T47D (cell line): Measurements from ENCODE around the gene PLXDC2.

Source experiments
- DNase-seq, 2 experiments: peaks; one replicate each; pipeline versions ENCODE4 v3.0.0 to v3.0.0-alpha.2; 2011 to 2012; ENCODE audit warnings: low read depth in 1 of 2, low spot score in 1 of 2
- JUND ChIP-seq: IDR thresholded peaks from 2 replicates; pipeline ENCODE4 v1.6.1; 2012; ENCODE audit warnings: low read depth
- in situ Hi-C: cut with HindIII; loops from 2 replicates; pipeline ENCODE4 v1.10.0; 2016; ENCODE audit warnings: low sequenced_read_pairs, low pct_unique_long_range_greater_than_20kb

The PLXDC2 gene

DNA sequence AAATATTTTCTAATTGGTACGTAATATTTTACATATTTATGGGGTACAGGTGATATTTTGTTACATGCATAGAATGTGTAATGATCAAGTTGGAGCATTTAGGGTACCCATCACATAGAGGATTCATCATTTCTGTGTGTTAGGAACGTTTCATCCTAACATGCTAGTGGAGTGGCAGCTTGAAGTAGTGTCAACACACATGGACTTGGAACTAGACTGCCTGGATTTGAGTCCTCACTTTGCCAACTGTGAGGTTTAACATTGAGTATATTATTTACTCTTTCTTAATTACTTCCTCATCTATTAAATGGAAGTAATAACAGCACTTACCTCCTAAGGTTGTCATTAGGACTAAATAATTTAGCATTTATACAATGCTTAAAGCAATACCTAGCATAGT, 241.9 kb downstream of the PLXDC2 start:
- DNase-seq: no peak
- TF ChIP-seq JUND: no peak
- in situ Hi-C loops: no loop called here

DNA sequence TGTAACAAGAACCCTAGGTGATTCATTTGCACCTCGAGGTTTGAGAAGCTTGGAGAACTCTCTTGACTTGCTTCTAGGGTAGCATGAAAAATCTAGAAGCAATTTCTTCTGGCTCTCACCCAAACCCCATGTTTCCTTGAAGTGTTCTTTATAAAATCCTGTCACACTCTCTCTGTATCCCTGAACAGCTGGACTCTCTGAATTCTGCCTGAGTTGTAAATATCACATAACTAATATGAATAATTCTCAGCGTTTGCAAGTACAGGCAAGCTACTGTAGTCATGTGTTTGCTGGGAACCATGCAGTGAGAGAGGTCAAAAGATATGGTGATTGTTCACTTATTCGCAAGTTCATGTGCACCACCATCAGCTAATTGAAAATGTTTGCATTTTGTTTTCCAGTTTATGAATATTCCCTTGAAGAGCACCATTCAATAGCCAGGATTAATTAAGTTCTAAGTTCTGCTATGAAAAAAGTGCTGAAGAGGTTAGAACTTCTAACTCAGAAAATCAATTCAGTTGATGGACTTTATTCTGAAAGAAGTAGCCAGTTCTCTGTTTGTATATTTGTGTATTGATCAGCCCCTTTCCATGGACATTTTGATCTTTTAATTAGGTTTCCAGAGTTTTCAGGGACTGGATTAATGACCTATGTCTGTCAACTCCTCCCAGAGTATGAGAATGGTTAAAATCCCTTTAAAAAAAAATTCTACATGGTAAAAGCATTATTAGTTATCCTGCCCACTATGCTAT, 243.0 kb downstream of the PLXDC2 start:
- TF ChIP-seq JUND: no peak
- in situ Hi-C loops: no loop called here
- DNase-seq: no peak

DNA sequence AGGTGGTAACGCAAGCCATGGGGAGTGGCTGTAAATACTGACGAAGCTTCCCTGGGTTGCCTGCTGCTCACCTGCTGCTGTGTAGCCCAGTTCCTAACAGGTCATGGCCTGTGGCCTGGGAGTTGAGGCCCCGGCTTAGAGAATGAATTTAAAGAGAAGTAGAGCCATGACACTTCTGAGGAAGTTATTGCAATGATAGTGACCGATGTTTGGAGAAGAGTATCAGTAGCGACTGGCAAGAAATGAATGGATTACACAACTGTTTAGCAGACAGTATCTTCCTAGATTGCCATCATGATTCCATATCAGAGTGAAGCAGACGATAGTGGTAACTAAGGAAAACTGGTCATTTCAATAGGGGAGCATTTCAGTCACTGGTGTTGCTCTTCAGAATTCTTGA, 249.6 kb downstream of the PLXDC2 start:
- in situ Hi-C loops: no loop called here
- DNase-seq: no peak
- no peak for TF ChIP-seq JUND

DNA sequence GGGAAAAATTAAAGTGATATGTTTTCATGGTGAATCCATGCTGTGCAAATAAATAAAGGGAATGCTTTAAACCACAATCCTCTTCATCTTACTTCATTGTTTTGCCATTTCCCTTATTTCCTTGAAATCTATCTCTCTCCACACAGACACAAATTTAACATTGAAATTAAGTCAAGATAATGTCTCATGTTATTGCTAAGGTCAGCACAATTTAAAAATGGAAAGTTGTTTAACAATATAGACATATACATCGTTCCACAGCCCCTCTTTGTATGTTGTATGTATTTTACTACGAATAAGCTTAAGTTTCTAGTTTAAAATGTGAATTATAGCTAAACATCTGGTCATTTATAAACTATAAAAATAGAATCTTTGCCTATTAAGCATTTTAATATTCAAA, 256.9 kb downstream of the PLXDC2 start:
- TF ChIP-seq JUND: no peak
- no peak for DNase-seq
- in situ Hi-C loops: no loop called here

DNA sequence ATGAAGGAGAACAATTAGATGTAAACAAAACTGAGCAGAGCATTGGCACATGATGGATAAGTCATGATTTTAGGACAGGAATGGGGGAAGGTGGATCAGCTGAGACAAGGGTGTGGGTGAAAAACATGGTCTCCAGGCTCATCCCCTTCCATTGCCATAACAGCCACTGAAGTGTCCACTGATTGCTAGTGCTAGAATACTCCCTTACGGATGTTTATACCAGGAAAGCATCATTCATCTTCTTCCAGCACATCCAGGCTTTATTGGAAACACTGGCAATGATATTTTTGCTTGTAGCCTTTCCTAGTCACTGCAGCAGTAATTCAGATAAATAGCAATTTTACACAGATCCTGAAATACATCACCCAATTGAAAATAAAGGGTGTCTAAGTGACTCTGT, 259.5 kb downstream of the PLXDC2 start:
- no peak for TF ChIP-seq JUND
- DNase-seq: no peak
- in situ Hi-C loops: no loop called here

DNA sequence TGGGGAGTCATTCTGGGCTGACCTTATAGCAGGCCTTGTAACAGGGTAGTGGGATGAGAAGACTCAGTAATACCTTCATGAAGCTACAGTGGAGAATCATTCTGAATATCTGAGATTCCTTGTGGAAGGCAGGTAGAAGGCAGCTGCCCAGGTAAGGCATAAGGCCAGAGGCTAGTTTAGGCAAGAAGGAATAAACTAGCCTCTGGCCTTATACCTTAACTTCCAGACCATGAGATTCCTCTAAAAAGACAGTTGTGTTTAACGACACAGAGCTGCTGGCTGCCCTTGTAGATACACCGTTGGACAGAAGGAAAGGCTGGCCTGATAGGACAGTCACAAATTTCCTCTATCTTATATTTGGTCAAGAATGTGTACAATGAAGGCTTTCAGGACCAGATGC, 268.2 kb downstream of the PLXDC2 start:
- no peak for DNase-seq
- no peak for TF ChIP-seq JUND
- in situ Hi-C loops: no loop called here

DNA sequence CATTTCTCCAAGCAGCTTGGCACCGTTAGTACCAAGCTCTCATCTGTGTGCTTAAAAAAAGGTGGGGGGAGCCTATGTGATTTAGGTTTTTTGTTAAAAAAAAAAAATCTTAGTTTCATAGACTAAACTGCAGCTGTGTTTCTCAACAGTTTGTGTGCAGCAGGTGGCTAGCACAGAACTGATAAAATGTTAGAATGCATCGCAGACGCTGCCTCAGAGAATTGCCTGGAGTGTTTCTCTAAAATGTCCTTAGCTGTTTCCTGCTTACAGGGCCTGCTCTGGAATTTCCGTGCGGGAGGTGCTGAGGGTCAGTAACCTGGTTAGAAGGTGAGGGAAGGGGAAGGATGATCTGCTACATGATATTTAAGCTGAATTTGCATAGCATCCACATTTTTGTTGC, 268.9 kb downstream of the PLXDC2 start:
- in situ Hi-C loops: no loop called here
- no peak for DNase-seq

DNA sequence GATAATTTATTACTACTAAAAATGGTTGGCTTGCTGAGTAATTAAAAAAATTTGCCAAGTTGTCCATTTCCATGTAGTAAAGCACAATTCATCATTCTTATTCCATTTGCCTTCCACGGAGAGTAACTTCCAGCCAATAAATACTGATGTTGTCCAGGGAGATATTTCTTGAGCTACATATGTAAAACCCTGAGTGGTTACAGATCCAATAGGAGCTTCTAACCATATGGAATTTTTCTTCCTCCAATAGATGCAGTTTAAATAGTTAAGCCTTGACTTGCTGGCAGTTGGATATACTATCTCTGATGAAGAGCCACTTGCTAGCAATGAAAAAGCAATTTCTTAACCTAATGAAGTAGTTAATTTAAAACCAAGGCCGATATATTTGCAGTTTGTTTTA, 271.1 kb downstream of the PLXDC2 start:
- no peak for TF ChIP-seq JUND
- in situ Hi-C loops: no loop called here
- no peak for DNase-seq

More for the DNA sequence above, 268.9 kb downstream of the PLXDC2 start:
- TF ChIP-seq JUND: no peak

DNA sequence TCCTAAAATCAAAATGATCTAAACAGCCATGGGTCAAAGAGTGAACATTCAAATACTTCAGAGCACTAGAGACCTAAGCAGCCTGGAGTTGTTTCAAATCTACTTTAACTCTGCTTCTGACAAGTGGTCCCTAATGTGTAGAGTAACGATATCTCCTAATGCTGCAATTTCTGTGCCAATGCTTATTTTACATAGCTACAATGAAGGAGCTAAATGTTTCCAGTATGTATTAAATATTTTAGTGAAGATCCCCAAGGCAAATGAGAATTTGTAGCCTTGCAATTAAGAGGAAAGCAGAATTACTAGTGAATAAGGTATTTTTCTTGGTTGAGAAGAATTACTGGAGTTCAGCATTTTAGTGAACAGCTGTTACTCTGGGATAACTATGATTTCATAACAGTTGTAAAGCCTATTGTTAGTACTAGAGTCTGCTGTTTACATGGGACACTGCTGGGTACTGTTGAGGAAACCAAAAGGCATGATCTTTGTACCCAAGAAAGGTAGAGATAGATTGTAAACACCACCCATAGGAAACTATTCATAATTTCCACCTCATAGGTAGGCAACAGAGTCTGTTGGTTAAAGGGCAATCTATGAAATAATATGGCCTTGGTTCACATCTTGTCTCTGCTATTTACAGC, 271.9 kb downstream of the PLXDC2 start:
- in situ Hi-C loops: no loop called here
- no peak for DNase-seq
- no peak for TF ChIP-seq JUND

DNA sequence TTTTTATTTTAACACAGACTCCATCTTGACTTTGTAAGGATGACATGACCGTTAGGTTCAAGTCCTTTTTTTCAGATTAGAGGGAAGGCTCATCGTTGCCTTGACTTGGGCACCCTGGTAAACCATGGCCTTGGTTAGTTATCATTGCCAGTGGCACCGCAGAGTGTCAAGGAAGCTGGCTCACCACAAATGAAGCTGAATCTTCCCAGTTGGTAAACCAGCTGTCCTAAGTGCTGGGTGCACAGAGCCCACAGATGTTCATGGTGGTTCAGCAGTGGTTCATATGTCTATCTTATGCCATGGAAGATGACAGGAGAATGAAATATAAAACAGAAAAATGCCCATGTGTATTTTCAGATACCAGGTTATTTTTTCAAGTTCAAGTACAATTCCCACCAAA, 273.6 kb downstream of the PLXDC2 start:
- in situ Hi-C loops: no loop called here
- DNase-seq: no peak
- TF ChIP-seq JUND: no peak

DNA sequence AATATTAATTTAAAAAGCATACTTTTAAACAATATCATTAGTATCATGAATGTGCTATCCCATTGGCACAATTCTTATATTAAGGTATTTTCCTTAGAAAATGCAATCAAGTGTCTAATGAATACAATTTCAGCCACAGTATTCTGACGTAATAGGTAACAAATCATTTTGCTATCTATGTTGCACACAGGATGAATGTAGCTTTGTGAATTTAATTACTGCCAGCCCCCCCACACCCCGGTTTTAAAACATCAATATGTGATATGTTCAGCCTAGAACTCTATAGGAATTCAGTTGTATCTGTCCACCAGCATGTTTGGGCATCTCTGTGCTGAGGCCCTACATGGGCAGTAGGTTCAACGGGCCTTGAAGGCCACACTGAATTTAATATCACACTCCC, 274.6 kb downstream of the PLXDC2 start:
- in situ Hi-C loops: no loop called here
- no peak for TF ChIP-seq JUND
- no peak for DNase-seq

DNA sequence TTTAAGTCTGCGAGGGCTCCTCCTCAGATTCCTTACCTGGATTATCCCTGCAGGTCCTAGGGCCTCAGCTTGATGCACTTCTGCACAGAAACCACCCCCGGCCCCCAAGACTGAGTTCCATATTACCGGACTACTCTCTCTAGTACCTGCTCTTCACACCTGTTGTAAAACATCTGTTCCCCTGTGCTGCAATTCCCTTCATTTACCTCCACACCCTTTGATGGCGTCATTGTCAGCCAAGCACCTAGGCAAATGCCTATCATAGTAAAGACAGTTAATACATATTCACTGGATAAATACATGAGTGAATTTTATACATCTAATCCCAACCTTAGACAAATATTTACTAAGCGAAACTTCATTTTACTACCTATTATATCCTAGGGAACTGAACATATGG, 275.5 kb downstream of the PLXDC2 start:
- no peak for TF ChIP-seq JUND

DNA sequence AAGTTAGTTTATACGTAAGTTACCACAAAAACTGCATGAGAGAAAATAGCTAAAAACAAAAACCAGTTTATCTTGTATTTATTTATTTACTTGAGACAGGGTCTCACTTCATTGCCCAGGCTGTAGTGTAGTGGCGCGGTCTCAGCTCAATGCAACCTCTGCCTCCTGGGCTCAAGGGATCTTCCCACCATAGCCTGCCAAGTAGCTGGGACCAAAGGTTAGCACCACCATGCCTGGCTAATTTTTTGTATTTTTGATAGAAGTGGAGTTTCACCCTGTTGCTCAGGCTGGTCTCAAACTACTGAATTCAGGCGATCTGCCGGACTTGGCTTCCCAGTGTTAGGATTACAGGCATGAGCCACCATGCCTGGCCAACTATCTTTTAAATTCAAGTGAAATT, 277.4 kb downstream of the PLXDC2 start:
- TF ChIP-seq JUND: no peak
- DNase-seq: no peak
- in situ Hi-C loops: no loop called here

More for the DNA sequence above, 275.5 kb downstream of the PLXDC2 start:
- in situ Hi-C loops: no loop called here
- DNase-seq: peak in 1 of 2 experiments; percentile 7

DNA sequence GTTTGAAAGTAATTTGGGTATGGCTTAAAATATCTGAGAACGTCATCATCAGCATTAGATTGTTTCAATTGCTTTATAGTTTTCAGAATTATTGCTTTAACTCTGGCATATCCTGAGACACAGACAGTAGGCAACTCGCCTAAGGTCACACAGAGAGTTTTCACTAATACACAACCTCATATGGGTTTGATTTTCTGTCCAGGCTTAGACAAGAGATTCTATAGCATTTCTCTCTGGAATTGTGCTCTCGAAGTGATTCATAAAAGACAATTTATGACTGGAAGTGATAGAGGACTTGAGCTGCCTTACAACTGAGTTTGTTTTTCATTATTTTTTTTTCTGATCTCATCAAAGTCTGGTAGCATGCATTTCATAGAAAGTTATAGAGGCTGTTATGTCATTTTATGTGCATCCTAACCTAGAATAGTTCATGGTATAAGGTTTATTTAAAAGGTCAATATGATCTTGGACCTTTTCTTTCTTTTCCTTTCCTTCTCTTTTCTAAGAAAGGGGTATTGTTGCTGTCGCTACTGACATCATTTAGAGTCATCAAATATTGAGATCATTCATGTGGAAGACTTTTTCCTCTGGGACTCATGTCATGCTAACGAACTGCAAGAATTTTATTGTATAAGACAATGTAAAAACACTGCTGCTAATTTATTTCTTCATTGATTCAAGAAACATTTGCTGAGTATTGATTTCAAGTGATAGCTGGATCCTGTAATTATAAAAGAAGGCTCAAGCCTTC, 278.2 kb downstream of the PLXDC2 start:
- DNase-seq: no peak
- TF ChIP-seq JUND: no peak
- in situ Hi-C loops: no loop called here
